HEK293 (cell line): Measurements from ENCODE around the gene IRAK2.

Experiments used
- CTCF ChIA-PET: fragments of 350-600 bp; formaldehyde crosslinking; extraction: SDS; loops from one replicate; lab custom pipeline; 2021; ENCODE audit warnings: antibody characterized with exemption; lab: Yijun Ruan, JAX
- POLR2A ChIA-PET: fragments of 300-600 bp; formaldehyde crosslinking; extraction: SDS; loops from one replicate; lab custom pipeline; 2020; ENCODE audit warnings: antibody characterized with exemption, inconsistent platforms; lab: Yijun Ruan, JAX
- H3K27ac ChIP-seq: fragments of 200-500 bp; sonication (Bioruptor generic); 2 replicates; pipeline ENCODE4 v1.5.1; 2014; ENCODE audit warnings: low read depth, low read length, control low read depth, inconsistent platforms; ENCODE audit errors: extremely low read depth
- H3K36me3 ChIP-seq, 2 experiments: fragments of 200-500 bp in 1 of 2; sonication (Bioruptor generic) in 1 of 2; 1 replicate in 1 of 2; 2 replicates in 1 of 2; pipeline ENCODE4 v1.5.1; 2014 to 2017; ENCODE audit warnings: inconsistent platforms in 2 of 2, low read length in 2 of 2; ENCODE audit not compliant: control insufficient read depth in 2 of 2, insufficient read depth in 1 of 2
- H3K4me1 ChIP-seq: fragments of 200-500 bp; sonication (Bioruptor generic); 2 replicates; pipeline ENCODE4 v1.5.1; 2014; ENCODE audit warnings: mild to moderate bottlenecking, low read length, inconsistent platforms; ENCODE audit not compliant: control insufficient read depth, insufficient read depth
- H3K4me3 ChIP-seq: 2 replicates; pipeline ENCODE4 v1.5.1; 2011; ENCODE audit warnings: low read depth, mild to moderate bottlenecking, control low read depth, low read length, moderate library complexity
- H3K9me3 ChIP-seq: fragments of 200-500 bp; sonication (Bioruptor generic); 2 replicates; pipeline ENCODE4 v1.5.1; 2014; ENCODE audit warnings: low read depth, low read length, inconsistent platforms; ENCODE audit not compliant: control insufficient read depth, insufficient read depth
- MZF1 ChIP-seq: fragments of 450-650 bp; formaldehyde crosslinking; IDR thresholded peaks from 2 replicates; pipeline ENCODE4 v1.5.1; 2017; ENCODE audit warnings: missing biosample characterization, missing genetic modification characterization, borderline replicate concordance
- OVOL3 ChIP-seq: fragments of 450-650 bp; formaldehyde crosslinking; IDR thresholded peaks from 2 replicates; pipeline ENCODE4 v1.5.1; 2016; ENCODE audit warnings: missing biosample characterization, missing genetic modification characterization
- SCRT1 ChIP-seq: fragments of 450-650 bp; formaldehyde crosslinking; IDR thresholded peaks from 2 replicates; pipeline ENCODE4 v1.5.1; 2016; ENCODE audit warnings: missing biosample characterization, missing genetic modification characterization, borderline replicate concordance
- SCRT2 ChIP-seq: fragments of 450-650 bp; formaldehyde crosslinking; IDR thresholded peaks from 2 replicates; pipeline ENCODE4 v1.5.1; 2016; ENCODE audit warnings: missing biosample characterization, missing genetic modification characterization
- SETDB1 ChIP-seq: IDR thresholded peaks from one replicate; pipeline ENCODE4 v1.6.1; 2017; ENCODE audit warnings: mild to moderate bottlenecking, low read length, moderate library complexity, mixed read lengths; ENCODE audit not compliant: insufficient read length
- ZBTB17 ChIP-seq: fragments of 450-650 bp; formaldehyde crosslinking; IDR thresholded peaks from 2 replicates; pipeline ENCODE4 v1.5.1; 2016; ENCODE audit warnings: missing biosample characterization, missing genetic modification characterization
- ZBTB21 ChIP-seq: fragments of 450-650 bp; formaldehyde crosslinking; IDR thresholded peaks from 2 replicates; pipeline ENCODE4 v1.5.1; 2017; ENCODE audit warnings: missing biosample characterization, missing genetic modification characterization
- ZBTB7A ChIP-seq: fragments of 450-650 bp; formaldehyde crosslinking; IDR thresholded peaks from 2 replicates; pipeline ENCODE4 v1.5.1; 2016; ENCODE audit warnings: low read depth, missing biosample characterization, missing genetic modification characterization
- ZEB2 ChIP-seq: fragments of 450-650 bp; formaldehyde crosslinking; IDR thresholded peaks from 2 replicates; pipeline ENCODE4 v1.5.1; 2016; ENCODE audit warnings: missing biosample characterization, missing genetic modification characterization
- ZNF169 ChIP-seq: fragments of 450-650 bp; formaldehyde crosslinking; IDR thresholded peaks from 2 replicates; pipeline ENCODE4 v1.5.1; 2016; ENCODE audit warnings: missing biosample characterization, missing genetic modification characterization
- ZNF2 ChIP-seq: fragments of 450-650 bp; formaldehyde crosslinking; IDR thresholded peaks from 2 replicates; pipeline ENCODE4 v1.5.1; 2016; ENCODE audit warnings: missing biosample characterization, missing genetic modification characterization
- ZNF239 ChIP-seq: fragments of 450-650 bp; formaldehyde crosslinking; IDR thresholded peaks from 2 replicates; pipeline ENCODE4 v1.5.1; 2016; ENCODE audit warnings: missing biosample characterization, missing genetic modification characterization
- ZNF311 ChIP-seq: fragments of 450-650 bp; formaldehyde crosslinking; IDR thresholded peaks from 2 replicates; pipeline ENCODE4 v1.5.1; 2017; ENCODE audit warnings: missing biosample characterization, missing genetic modification characterization, borderline replicate concordance
- ZNF335 ChIP-seq: fragments of 450-650 bp; formaldehyde crosslinking; conservative IDR thresholded peaks from 2 replicates; pipeline ENCODE4 v1.5.1; 2016; ENCODE audit warnings: missing biosample characterization, missing genetic modification characterization
- ZNF423 ChIP-seq: fragments of 450-650 bp; formaldehyde crosslinking; IDR thresholded peaks from 2 replicates; pipeline ENCODE4 v1.5.1; 2016; ENCODE audit warnings: missing biosample characterization, missing genetic modification characterization
- ZNF514 ChIP-seq: fragments of 450-650 bp; formaldehyde crosslinking; IDR thresholded peaks from 2 replicates; pipeline ENCODE4 v1.5.1; 2016; ENCODE audit warnings: missing biosample characterization, missing genetic modification characterization
- ZNF596 ChIP-seq: fragments of 450-650 bp; IDR thresholded peaks from 2 replicates; pipeline ENCODE4 v1.5.0; 2018; ENCODE audit warnings: missing biosample characterization, mild to moderate bottlenecking, missing genetic modification characterization, moderate library complexity
- ZNF621 ChIP-seq: fragments of 450-650 bp; formaldehyde crosslinking; IDR thresholded peaks from 2 replicates; pipeline ENCODE4 v1.5.1; 2017; ENCODE audit warnings: missing biosample characterization, missing genetic modification characterization
- ZNF654 ChIP-seq: fragments of 450-650 bp; formaldehyde crosslinking; IDR thresholded peaks from 2 replicates; pipeline ENCODE4 v1.5.1; 2016; ENCODE audit warnings: low read depth, missing biosample characterization, missing genetic modification characterization
- ZNF664 ChIP-seq: fragments of 450-650 bp; formaldehyde crosslinking; IDR thresholded peaks from 2 replicates; pipeline ENCODE4 v1.5.1; 2016; ENCODE audit warnings: missing biosample characterization, missing genetic modification characterization
- ZNF785 ChIP-seq: fragments of 450-650 bp; formaldehyde crosslinking; IDR thresholded peaks from 2 replicates; pipeline ENCODE4 v1.5.1; 2016; ENCODE audit warnings: missing biosample characterization, missing genetic modification characterization
- TF ChIP-seq, protein P1 (sequence below): fragments of 450-650 bp; formaldehyde crosslinking; optimal IDR thresholded peaks from 2 replicates; pipeline ENCODE3; 2016; ENCODE audit warnings: missing biosample characterization, mild to moderate bottlenecking, missing genetic modification characterization
- TF ChIP-seq, protein P2 (sequence below): fragments of 450-650 bp; formaldehyde crosslinking; IDR thresholded peaks from 2 replicates; pipeline ENCODE4 v1.5.1; 2016; ENCODE audit warnings: missing biosample characterization, missing genetic modification characterization, borderline replicate concordance
- TF ChIP-seq, protein P3 (sequence below): fragments of 450-650 bp; formaldehyde crosslinking; IDR thresholded peaks from 2 replicates; pipeline ENCODE4; 2016; ENCODE audit warnings: missing biosample characterization, missing genetic modification characterization
- TF ChIP-seq, protein P4 (sequence below): fragments of 450-650 bp; formaldehyde crosslinking; IDR thresholded peaks from 2 replicates; pipeline ENCODE4 v1.5.0; 2017; ENCODE audit warnings: missing biosample characterization, missing genetic modification characterization, borderline replicate concordance

The IRAK2 gene

DNA sequence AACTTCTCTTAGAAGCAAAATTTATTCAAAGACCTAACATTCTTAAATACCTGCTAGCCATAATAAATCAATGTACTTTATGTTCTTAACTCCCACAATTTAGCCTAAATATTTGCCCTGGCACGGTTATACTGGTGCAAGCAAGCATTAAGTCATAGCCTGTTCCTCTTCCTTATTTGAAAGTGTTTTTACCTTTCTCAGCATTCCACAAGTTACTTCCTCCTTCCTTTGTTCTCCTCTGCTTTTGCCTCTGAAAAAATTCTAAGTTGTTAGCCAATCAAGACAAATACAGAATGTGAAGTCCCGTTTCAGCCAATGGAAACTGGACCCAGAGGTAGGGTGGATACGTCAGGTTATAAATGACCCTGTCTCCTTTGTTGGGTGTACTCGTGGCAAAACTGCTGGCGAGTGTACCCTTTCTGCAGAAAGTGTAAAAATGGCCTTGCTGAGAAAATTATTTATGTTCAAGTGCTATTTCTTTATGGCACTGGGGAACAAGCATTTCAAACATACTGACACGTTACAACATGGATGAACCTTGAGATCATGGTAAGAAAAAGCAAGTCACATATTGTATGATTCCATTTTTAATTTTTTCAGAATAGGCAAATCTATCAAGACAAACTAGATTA lies 80.5 kb downstream of the IRAK2 start:
- Histone ChIP-seq H3K4me3 (no peak overlapping the region), H3K9me3 (no peaks in the 10 kb centered on the region), H3K27ac (no peak overlapping the region), H3K4me1 (no peaks in the 10 kb centered on the region), H3K36me3 (peaks cover 0 to 6% of the 10 kb centered on the region in 2 experiments; a peak in 1 of 3 replicates)
- TF ChIP-seq MZF1 = no peak
- TF ChIP-seq, protein P1, sequence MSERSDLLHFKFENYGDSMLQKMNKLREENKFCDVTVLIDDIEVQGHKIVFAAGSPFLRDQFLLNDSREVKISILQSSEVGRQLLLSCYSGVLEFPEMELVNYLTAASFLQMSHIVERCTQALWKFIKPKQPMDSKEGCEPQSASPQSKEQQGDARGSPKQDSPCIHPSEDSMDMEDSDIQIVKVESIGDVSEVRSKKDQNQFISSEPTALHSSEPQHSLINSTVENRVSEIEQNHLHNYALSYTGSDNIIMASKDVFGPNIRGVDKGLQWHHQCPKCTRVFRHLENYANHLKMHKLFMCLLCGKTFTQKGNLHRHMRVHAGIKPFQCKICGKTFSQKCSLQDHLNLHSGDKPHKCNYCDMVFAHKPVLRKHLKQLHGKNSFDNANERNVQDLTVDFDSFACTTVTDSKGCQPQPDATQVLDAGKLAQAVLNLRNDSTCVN (tag by site-specific recombination) = no peak
- TF ChIP-seq ZNF311 (tag by site-specific recombination) = no peak
- no peak for TF ChIP-seq ZNF423
- TF ChIP-seq ZNF621 (tag by site-specific recombination) = no peak
- TF ChIP-seq ZNF239 = no peak
- TF ChIP-seq SETDB1 = peak; percentile 94
- ChIA-PET CTCF (interaction anchor here (0.6 kb wide), 1 partner anchor 464 kb away, joined by 3 read pairs; no protein-coding TSS in a partner anchor), POLR2A (no interaction called here)

DNA sequence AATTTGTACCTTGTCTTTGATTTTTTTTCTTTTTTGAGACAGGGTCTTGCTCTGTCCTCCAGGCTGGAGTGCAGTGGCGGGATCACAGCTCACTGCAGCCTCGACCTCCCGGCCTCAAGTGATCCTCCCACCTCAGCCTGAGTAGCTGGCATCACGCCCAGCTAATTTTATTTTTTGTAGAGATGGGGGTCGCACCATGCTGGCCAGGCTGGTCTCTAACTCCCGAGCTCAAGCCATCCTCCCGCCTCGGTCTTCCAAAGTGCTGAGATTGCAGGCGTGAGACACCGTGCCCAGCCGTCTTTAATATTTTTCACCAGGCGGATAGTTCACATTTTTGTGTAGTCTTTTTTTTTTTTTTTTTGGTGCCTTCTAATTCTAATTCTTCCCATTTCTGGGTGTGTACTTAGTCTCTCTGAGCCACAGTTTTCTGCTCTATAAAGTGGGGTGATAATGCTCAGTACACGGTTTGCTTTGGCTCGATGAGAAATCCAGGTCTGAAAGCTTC lies 83.0 kb downstream of the IRAK2 start:
- POLR2A ChIA-PET = interaction anchor here (0.5 to 1.6 kb wide), 14 partner anchors 8 to 1776 kb away, joined by 3 to 9 read pairs (median 4); partner anchors contain the start of genes ARPC4, BRPF1, SEC13 and TADA3
- H3K36me3 ChIP-seq = peaks cover 4 to 24% of the 10 kb centered on the region in 2 experiments; a peak in 2 of 3 replicates
- H3K4me3 ChIP-seq = peak overlapping the region; percentile 81
- no peak overlapping the region; the same call in 1 of the 2 replicates for H3K27ac ChIP-seq
- CTCF ChIA-PET = interaction anchor here (1.0 kb wide), 1 partner anchor 16 kb away, joined by 3 read pairs; no protein-coding TSS in a partner anchor
- no peaks in the 10 kb centered on the region for H3K4me1 ChIP-seq
- H3K9me3 ChIP-seq = no peaks in the 10 kb centered on the region
- peak; percentile 71; the same call in 1 of the 2 replicates for TF ChIP-seq ZEB2 (tag by site-specific recombination)
- TF ChIP-seq, protein P2, sequence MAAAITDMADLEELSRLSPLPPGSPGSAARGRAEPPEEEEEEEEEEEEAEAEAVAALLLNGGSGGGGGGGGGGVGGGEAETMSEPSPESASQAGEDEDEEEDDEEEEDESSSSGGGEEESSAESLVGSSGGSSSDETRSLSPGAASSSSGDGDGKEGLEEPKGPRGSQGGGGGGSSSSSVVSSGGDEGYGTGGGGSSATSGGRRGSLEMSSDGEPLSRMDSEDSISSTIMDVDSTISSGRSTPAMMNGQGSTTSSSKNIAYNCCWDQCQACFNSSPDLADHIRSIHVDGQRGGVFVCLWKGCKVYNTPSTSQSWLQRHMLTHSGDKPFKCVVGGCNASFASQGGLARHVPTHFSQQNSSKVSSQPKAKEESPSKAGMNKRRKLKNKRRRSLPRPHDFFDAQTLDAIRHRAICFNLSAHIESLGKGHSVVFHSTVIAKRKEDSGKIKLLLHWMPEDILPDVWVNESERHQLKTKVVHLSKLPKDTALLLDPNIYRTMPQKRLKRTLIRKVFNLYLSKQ (tag by site-specific recombination) = no peak
- TF ChIP-seq SCRT1 = no peak
- no peak for TF ChIP-seq ZNF654 (tag by site-specific recombination)
- peak; percentile 63 for TF ChIP-seq ZNF2 (tag by site-specific recombination)
- TF ChIP-seq ZBTB7A (tag by site-specific recombination) = 0 out of 2 replicates have a peak, but pooled peaks have one; percentile 4
- TF ChIP-seq ZNF335 (tag by site-specific recombination) = peak; percentile 90
- TF ChIP-seq ZBTB17 = 0 out of 2 replicates have a peak, but pooled peaks have one; percentile 12
- TF ChIP-seq ZNF596 (tag by site-specific recombination) = no peak
- no peak for TF ChIP-seq OVOL3
- TF ChIP-seq, protein P3, sequence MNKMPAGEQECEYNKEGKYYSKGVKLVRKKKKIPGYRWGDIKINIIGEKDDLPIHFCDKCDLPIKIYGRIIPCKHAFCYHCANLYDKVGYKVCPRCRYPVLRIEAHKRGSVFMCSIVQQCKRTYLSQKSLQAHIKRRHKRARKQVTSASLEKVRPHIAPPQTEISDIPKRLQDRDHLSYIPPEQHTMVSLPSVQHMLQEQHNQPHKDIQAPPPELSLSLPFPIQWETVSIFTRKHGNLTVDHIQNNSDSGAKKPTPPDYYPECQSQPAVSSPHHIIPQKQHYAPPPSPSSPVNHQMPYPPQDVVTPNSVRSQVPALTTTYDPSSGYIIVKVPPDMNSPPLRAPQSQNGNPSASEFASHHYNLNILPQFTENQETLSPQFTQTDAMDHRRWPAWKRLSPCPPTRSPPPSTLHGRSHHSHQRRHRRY (tag by site-specific recombination) = no peak
- TF ChIP-seq ZNF785 (tag by site-specific recombination) = no peak
- TF ChIP-seq ZBTB21 (tag by site-specific recombination) = 0 out of 2 replicates have a peak, but pooled peaks have one; percentile 25
- no peak for TF ChIP-seq ZNF514
- TF ChIP-seq ZNF169 (tag by site-specific recombination) = no peak
- no peak for TF ChIP-seq SCRT2
- TF ChIP-seq, protein P4, sequence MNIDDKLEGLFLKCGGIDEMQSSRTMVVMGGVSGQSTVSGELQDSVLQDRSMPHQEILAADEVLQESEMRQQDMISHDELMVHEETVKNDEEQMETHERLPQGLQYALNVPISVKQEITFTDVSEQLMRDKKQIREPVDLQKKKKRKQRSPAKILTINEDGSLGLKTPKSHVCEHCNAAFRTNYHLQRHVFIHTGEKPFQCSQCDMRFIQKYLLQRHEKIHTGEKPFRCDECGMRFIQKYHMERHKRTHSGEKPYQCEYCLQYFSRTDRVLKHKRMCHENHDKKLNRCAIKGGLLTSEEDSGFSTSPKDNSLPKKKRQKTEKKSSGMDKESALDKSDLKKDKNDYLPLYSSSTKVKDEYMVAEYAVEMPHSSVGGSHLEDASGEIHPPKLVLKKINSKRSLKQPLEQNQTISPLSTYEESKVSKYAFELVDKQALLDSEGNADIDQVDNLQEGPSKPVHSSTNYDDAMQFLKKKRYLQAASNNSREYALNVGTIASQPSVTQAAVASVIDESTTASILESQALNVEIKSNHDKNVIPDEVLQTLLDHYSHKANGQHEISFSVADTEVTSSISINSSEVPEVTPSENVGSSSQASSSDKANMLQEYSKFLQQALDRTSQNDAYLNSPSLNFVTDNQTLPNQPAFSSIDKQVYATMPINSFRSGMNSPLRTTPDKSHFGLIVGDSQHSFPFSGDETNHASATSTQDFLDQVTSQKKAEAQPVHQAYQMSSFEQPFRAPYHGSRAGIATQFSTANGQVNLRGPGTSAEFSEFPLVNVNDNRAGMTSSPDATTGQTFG (tag by site-specific recombination) = no peak
- TF ChIP-seq ZNF664 (tag by site-specific recombination) = peak; percentile 91
